Endothelial cell (in vitro differentiated cells): Measurements from ENCODE around the gene FIP1L1. TPM values are rescaled to one million over a fixed set of nuclear protein-coding genes. Genes with fewer than 3 reads are reported as not detected.
"Not testable (repeated sequence)": the region's sequence is repeated elsewhere in the genome, so short reads cannot be mapped to it uniquely, and the experiment has no call there.

Experiments
- DNase-seq: peaks from one replicate; pipeline ENCODE4 v3.0.0; 2021; ENCODE audit warnings: low spot score
- H3K27ac Mint-ChIP-seq: one replicate; pipeline ENCODE4 v1.8.0; 2021; ENCODE audit warnings: mixed read lengths, inconsistent platforms; ENCODE audit not compliant: unreplicated experiment
- H3K27me3 Mint-ChIP-seq: one replicate; pipeline ENCODE4 v1.8.0; 2021; ENCODE audit warnings: mild to moderate bottlenecking, moderate library complexity, mixed read lengths, inconsistent platforms; ENCODE audit not compliant: unreplicated experiment
- H3K36me3 Mint-ChIP-seq: one replicate; pipeline ENCODE4 v1.8.0; 2021; ENCODE audit warnings: mild to moderate bottlenecking, low read depth, mixed read lengths, inconsistent platforms; ENCODE audit not compliant: unreplicated experiment
- H3K4me1 Mint-ChIP-seq: one replicate; pipeline ENCODE4 v1.8.0; 2021; ENCODE audit warnings: mild to moderate bottlenecking, mixed read lengths, inconsistent platforms; ENCODE audit not compliant: unreplicated experiment
- H3K4me3 Mint-ChIP-seq: one replicate; pipeline ENCODE4 v1.8.0; 2021; ENCODE audit warnings: mild to moderate bottlenecking, mixed read lengths, inconsistent platforms; ENCODE audit not compliant: unreplicated experiment
- H3K9me3 Mint-ChIP-seq: one replicate; pipeline ENCODE4 v1.8.0; 2021; ENCODE audit warnings: mixed read lengths, inconsistent platforms; ENCODE audit not compliant: unreplicated experiment
- CTCF ChIP-seq: fragments of 200-600 bp; sonication (generic); IDR thresholded peaks from one replicate; pipeline ENCODE4 v1.5.0; 2021; ENCODE audit warnings: antibody characterized with exemption; ENCODE audit not compliant: unreplicated experiment
- long read RNA-seq: library from polyadenylated mRNA; unstranded; transcript quantifications from one replicate; pipeline ENCODE4 v2.0.0, GENCODE V29; 2020; ENCODE audit not compliant: unreplicated experiment
- total RNA-seq: library from RNA; stranded (reverse); fragmentation: NEBNext Ultra II Directional; extraction: Animal tissue kit (Norgen Biotek cat#: 25700); gene quantifications from one replicate; pipeline ENCODE4 v1.2.1, GENCODE V29; 2021; ENCODE audit not compliant: unreplicated experiment

Gene FIP1L1, protein sequence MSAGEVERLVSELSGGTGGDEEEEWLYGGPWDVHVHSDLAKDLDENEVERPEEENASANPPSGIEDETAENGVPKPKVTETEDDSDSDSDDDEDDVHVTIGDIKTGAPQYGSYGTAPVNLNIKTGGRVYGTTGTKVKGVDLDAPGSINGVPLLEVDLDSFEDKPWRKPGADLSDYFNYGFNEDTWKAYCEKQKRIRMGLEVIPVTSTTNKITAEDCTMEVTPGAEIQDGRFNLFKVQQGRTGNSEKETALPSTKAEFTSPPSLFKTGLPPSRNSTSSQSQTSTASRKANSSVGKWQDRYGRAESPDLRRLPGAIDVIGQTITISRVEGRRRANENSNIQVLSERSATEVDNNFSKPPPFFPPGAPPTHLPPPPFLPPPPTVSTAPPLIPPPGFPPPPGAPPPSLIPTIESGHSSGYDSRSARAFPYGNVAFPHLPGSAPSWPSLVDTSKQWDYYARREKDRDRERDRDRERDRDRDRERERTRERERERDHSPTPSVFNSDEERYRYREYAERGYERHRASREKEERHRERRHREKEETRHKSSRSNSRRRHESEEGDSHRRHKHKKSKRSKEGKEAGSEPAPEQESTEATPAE
- 55.6 TPM for total RNA-seq
- long read RNA-seq, transcript FIP1L1-202 (18 exons, 2,198 nt), result major isoform, 7 of 47 reads
- long read RNA-seq, partial matches to known transcripts, result 1 of 47 reads
- long read RNA-seq, other reads (novel, unspliced or antisense), result 37 of 47 reads

- peak within 1 kb of the TSS; percentile 99 for H3K4me3 Mint-ChIP-seq
- H3K4me1 Mint-ChIP-seq, result peaks cover 19% of the 10 kb centered on the region
- peak; percentile 95 for DNase-seq
- no peaks in the 10 kb centered on the region for H3K36me3 Mint-ChIP-seq
- H3K27ac Mint-ChIP-seq, result peak within 1 kb of the TSS; percentile 94
- no peaks in the 10 kb centered on the region for H3K9me3 Mint-ChIP-seq
- no peak for TF ChIP-seq CTCF
- H3K27me3 Mint-ChIP-seq, result peaks cover 7% of the 10 kb centered on the region
These were observed at the start of gene FIP1L1 for GRCh38 chr4:53377319-53378170. FIP1L1 (plus strand) TSS chr4:53377641; CDS start chr4:53377839, 198 bp downstream.

GRCh38 chr4:53334916-53335315 lies 42.5 kb upstream of the FIP1L1 start:
- H3K36me3 Mint-ChIP-seq, H3K27ac Mint-ChIP-seq, H3K9me3 Mint-ChIP-seq, DNase-seq, H3K4me1 Mint-ChIP-seq, H3K27me3 Mint-ChIP-seq, H3K4me3 Mint-ChIP-seq: not testable (repeated sequence)

DNA sequence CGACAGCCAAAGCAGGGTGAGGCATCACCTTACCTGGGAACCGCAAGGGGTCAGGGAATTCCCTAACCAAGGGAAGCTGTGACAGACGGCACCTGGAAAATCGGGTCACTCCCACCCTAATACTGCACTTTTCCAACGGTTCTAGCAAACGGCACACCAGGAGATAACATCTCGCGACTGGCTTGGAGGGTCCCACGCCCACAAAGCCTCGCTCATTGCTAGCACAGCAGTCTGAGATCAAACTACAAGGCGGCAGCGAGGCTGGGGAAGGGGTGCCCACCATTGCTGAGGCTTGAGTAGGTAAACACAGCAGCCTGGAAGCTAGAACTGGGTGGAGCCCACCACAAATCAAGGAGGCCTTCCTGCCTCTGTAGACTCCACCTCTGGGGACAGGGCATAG lies 37.3 kb upstream of the FIP1L1 start:
- H3K4me1 Mint-ChIP-seq, H3K27me3 Mint-ChIP-seq, DNase-seq, H3K36me3 Mint-ChIP-seq, H3K4me3 Mint-ChIP-seq, H3K9me3 Mint-ChIP-seq, H3K27ac Mint-ChIP-seq: not testable (repeated sequence)

- not testable (repeated sequence) for H3K27me3 Mint-ChIP-seq, H3K9me3 Mint-ChIP-seq, H3K36me3 Mint-ChIP-seq, H3K4me1 Mint-ChIP-seq, H3K27ac Mint-ChIP-seq, H3K4me3 Mint-ChIP-seq, DNase-seq
These were observed 31.0 kb upstream of the FIP1L1 start for GRCh38 chr4:53346392-53346791.

DNA sequence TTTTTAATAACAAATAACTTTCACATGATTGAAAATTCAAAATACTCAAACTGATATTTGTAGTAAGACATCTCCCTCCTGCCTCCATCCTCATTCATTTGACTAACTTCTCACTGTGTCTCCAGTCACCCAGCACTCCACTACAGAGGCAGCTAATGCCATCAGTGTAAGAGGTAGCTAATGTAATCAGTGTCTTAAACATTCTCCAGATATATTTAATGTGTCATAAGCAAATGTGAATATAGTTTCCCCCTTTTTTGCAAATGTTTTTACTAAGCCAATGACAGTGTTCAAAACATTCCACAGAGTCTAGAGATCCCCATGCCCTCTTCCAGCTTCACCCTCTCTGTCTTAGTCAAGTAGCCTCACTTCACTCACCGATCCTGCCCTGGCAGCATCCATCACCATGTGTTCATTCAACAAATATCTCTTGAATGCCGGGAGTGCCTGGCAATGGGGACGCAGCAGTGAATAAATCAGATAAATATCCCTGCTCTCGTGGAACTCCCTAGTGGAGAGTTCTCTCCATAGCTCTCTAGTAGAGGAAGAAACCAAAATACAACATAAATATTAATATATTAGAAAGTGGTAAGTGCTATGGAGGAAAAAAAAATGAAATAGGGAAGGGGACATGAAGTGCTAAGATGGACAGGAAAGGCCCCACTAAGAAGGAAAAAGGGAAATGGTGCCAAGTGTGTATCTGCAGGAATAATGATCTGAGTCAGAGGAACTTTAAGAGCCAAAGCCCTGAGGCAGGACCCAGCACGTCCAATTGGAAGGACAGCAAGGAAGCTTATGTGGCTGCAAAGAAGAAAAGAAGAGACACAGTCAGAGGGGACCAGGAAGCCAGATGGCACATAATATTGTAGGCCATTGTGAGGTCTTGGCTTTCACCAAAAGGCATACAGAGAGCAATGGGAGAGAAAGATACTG lies 30.3 kb upstream of the FIP1L1 start:
- TF ChIP-seq CTCF, result no peak
- Mint-ChIP-seq H3K36me3 (peaks cover 9% of the 10 kb centered on the region), H3K27ac (no peak overlapping the region), H3K4me1 (no peaks in the 10 kb centered on the region), H3K27me3 (peaks cover 5% of the 10 kb centered on the region), H3K4me3 (peak overlapping the region; percentile 13), H3K9me3 (no peaks in the 10 kb centered on the region)
- DNase-seq, result no peak
